Activated CD4-positive, alpha-beta T cell treated with anti-CD3 and anti-CD28 coated beads for 4 hours (primary cell): ENCODE measurements around the gene AIM2.
"Not testable (repeated sequence)": the region's sequence is repeated elsewhere in the genome, so short reads cannot be mapped to it uniquely, and the experiment has no call there.

Experiments
- DNase-seq, 2 donors: peaks; one replicate each; pipeline ENCODE4 v3.0.0-alpha.2; 2020

Gene AIM2

DNA sequence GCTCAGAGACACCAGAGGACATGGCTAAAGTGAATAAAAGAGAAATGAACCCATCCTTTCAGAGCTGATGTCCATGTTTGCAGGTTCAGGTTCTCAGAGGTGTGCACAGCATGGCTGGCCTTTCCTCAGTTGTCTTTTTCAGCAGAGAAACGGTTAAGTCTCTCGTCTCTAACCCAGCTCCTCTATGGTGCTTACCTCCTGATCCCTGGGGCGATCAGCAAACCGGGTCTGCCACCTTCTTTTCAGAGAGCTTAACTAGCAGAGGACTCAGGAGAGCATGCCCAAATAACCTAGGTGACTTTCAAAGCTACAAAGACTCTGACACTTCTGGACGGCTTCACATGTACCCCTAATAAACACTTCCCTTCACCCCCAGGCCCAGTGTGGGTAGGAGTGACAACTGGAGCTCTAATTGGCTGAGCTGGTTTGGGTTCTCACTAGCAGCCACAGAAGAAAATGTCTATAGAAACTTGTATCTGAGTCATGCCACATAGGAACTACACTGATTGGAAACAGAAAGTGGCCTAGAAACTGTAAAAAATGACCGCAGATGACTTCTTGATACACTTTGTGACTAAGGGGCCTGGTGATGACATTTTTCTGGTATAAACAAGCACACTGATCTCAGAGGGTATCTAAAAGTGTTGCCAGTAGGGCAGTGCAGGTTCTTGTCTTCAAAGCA, at the start of gene AIM2:
AIM2 (minus strand) TSS at position 329 of the 682 bp plus-strand sequence. CDS start 3,267 bp downstream, outside the sequence.
- peak; percentile 55 to 65 for DNase-seq

- no peak for DNase-seq
These were observed 47.0 kb upstream of the AIM2 start for GRCh38 chr1:159123587-159123986.

GRCh38 chr1:159122005-159122621, 45.5 kb upstream of the AIM2 start:
- no peak for DNase-seq

GRCh38 chr1:159121526-159121925, 45.0 kb upstream of the AIM2 start:
- no peak for DNase-seq

DNA sequence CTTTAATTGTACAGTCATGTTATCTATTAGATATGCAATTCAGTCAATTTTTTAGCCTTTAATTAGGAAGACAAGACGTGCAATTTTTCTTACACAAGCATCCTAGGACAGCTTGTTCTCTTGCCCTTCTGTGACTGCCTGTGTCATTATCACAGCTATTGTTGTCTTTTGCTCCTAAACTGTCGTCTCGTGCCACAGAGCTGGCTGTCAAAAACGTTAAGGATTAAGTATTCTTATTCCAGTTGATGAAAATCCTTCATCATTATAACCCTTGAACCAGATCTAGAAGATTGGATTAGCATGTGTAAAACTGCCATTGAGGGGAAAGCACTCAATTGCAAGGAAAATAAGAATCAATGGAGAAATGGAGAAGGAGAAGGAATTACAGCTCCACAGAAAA, 43.8 kb upstream of the AIM2 start:
- DNase-seq = no peak

DNA sequence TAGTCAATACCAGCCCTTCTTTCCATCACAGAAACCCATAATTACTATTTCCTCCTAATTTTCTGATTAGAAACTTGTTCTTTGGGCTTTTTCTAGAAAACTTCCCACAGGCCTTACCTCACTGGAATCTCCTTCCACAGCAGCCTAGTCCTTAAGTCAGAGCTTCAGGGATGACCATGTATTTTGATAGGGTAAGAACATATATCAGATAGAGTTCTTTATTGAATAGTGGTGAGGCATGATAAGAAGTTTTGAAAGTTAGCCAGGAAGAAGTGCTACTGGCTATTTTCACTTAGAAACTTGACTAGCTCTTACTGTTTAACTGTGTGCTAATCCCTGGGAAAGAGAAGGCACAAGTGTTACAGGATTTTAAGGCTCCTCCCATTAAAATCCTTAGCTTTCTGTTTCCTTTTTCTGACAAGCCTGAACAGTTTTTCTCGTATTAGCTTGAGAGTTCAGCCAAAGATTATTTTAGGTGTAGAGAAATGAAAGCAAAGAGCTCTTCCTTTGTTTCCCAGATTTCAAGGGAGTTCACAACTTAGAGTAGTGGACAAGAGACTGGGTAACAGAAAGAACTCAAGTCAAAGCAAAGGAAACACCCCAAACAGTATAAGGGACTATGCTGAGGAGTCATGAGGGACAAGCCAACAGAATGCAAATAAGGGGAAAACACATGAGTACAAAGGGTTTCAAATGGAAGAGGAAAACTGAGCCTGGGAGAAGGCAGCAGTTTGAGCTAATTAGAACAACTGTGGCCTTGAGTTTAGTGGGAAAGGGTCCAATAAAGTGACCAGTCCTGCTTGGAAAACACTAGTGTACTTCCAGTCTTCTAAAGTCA, 37.2 kb upstream of the AIM2 start:
- DNase-seq = no peak

DNA sequence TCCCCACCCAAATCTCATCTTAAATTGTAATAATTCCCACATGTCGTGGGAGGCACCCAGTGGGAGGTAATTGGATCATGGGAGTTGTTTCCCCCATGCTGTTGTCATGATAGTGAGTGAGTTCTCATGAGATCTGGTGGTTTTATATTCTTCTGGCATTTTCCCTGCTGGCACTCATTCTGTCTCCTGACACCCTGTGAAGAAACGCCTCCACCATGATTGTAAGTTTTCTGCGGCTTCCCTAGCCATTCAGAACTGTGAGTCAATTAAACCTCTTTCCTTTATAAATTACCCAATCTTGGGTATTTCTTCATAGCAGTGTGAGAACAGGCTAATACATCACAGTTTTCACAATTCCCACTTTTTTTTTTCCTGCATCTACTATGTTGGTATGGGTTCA, 26.5 kb upstream of the AIM2 start:
- DNase-seq = not testable (repeated sequence)

DNA sequence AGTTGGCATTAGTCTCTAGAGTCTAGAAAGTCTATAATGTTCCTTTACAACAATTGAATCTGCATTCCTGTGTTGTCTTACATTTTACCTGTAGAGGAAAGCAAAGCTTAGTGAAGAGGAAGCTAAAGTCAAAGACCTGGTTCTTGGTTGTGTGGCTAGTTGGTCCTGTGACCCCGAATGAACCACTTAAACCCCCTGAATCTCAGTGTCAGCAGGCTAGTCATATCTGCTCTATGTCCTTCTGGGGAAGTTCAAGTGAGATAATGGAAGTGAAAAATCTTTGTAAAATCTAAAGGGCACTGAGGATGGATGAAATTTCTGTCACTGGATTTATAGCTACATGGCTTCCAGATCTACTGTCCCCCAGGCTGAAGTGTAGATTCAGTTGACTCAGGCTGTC, 24.0 kb upstream of the AIM2 start:
- no peak for DNase-seq

DNA sequence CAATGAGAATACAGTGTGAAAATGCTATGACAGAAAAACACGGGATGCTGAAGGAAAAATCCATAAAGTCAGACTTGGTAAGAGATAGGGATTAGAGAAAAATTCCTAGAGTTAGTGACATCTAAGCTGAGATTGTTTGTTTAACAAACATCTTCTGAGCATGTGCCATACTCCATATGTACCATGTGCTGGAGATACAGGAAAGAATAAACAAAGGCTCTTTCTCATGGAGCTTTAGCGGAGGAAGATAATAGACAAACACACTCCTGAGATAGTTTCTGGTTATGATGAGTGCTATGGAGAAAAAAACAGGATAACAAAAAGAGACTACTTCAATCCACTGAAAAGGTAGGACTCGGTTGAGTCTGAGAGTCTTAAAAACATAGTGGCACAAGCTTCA, 22.0 kb upstream of the AIM2 start:
- no peak for DNase-seq

- DNase-seq = no peak
These were observed 15.6 kb upstream of the AIM2 start for GRCh38 chr1:159092036-159092760.

GRCh38 chr1:159091607-159092031, 15.1 kb upstream of the AIM2 start:
- no peak for DNase-seq

GRCh38 chr1:159091180-159091560, 14.6 kb upstream of the AIM2 start:
- no peak for DNase-seq

GRCh38 chr1:159090286-159091179, 14.0 kb upstream of the AIM2 start:
- no peak for DNase-seq

GRCh38 chr1:159089184-159089791, 12.7 kb upstream of the AIM2 start:
- peak in 1 of 2 donors; percentile 22 for DNase-seq

DNA sequence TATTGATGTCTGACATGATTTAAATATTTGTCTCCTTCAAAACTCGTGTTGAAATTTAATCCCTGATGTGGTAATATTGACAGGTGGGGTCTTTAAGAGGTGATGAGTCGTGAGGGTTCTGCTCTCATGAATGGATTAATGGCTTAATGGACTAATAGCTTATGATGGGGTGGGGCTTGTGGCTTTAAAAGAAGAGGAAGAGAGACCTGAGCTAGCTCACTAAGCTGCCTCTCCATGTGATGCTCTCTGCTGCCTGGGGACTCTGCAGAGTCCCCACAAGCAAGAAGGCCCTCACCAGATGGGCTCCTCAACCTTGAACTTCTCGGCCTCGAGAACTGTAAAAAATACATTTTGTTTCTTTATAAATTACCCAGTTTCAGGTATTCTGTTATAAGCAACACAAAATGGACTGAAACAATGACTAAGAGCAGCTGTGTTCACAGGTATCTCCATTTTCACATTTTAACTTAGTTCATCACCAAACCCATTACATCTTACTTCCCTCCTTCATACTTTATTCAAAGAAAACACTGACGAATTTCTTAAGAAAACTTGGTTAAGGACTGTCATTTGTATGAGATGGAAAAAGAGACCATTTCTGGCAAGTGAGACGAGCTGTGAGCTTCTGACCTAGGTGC, 12.1 kb upstream of the AIM2 start:
- DNase-seq = no peak

DNA sequence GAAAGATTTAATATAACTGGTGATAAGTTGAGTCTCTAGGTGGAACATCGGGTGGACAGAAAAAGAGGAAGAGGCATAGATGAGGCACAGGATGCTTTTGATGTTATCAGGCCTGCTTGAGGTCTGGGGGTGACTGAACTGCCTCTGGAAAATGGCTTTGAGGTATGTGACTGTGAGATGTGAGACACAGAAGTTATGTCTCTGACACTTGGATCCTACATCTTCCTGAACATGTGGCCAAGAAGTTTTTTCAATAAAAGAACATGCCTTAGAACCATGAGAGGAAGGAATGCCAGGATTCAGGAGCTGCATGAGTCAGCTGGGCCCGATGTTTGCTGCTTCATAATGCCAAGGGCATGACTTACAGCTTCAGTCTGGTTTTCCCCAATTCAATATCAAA, 11.5 kb upstream of the AIM2 start:
- DNase-seq = no peak

DNA sequence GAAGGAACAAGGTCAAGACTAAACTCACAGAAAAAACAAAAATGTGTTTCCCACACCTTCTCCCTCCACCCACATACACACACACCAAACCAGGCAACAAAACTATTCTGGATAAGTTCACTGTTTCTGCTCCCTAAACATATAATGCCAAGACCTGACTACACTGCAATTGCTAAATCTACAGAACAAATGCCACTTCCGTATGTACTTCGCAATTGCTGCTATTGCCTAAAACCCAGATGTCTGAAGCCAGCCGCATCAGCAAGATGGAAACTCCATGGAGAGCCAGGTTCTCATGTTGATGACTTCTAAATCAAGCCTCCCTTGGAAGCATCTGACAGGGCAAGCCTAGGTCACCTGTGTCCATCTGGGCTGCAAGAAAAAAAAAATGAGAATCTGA, 8.3 kb upstream of the AIM2 start:
- DNase-seq = no peak

DNA sequence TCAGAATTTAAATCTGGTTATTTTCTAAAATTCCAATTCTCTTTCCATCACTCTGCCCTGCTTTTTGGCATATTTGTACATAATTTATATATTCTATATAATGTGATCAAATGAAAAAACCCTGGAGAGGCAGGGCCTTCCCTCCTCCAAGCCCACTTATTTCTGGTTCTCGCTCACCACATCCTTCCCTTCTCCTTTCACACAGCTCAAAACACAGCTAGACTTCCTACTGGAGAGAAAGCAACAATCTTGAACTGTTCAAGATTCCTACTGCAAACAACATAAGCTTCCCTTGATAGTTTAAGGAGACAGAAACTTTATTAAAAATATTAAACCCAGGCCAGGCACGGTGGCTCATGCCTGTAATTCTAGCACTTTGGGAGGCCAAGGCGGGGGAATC, 7.6 kb upstream of the AIM2 start:
- no peak for DNase-seq

- DNase-seq = no peak
These were observed 6.4 kb upstream of the AIM2 start for GRCh38 chr1:159083013-159083412.

GRCh38 chr1:159081626-159082025, 5.1 kb upstream of the AIM2 start:
- no peak for DNase-seq

DNA sequence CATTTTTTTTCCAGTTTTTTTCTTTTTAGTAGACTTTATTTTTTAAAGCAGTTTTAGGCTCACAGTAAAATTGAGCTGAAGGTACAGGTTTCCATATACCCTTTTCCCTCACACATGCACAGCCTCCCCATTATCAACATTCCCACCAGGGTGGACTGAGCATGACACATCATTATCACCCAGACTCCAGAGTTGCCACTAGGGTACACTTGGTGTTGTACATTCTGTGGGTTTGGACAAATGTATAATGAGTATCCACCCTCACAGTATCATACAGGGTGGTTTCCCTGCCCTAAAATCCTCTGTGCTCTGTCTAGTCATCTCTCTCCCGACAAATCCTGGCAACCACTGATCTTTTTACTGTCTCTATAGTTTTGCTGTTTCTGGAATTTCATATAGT, 3.0 kb upstream of the AIM2 start:
- DNase-seq = no peak
